Measurements from ENCODE around the gene WDCP.
A peak's percentile ranks its signal among the peaks of the same experiment; 100 is the strongest.
"Not testable (repeated sequence)": the region's sequence is repeated elsewhere in the genome, so short reads cannot be mapped to it uniquely, and the experiment has no call there.

WDCP gene

GRCh38 chr2:24046930-24047702 is at the start of gene WDCP:
Gene WDCP (minus strand): TSS chr2:24047391. CDS start chr2:24039494, 7,897 bp downstream.
- peak within 1 kb of the TSS; percentile 82 for H3K4me3 ChIP-seq (ENCODE audit: low read length)
- TF ChIP-seq CTCF (conservative IDR thresholded peaks at IDR 0.05; ENCODE audit: low read length), result no peak
- peak; percentile 98 for DNase-seq (ENCODE audit: low read depth)

- not testable (repeated sequence) for DNase-seq (ENCODE audit: low read depth); H3K4me3 ChIP-seq (ENCODE audit: low read length)
These were observed 48.0 kb upstream of the WDCP start for GRCh38 chr2:24095171-24095677.

GRCh38 chr2:24093270-24093669 is 46.1 kb upstream of the WDCP start:
- H3K4me3 ChIP-seq (ENCODE audit: low read length); DNase-seq (ENCODE audit: low read depth): not testable (repeated sequence)

GRCh38 chr2:24088821-24089359 is 41.7 kb upstream of the WDCP start:
- DNase-seq (ENCODE audit: low read depth), result no peak
- no peak for TF ChIP-seq CTCF (conservative IDR thresholded peaks at IDR 0.05; ENCODE audit: low read length)
- H3K4me3 ChIP-seq (ENCODE audit: low read length), result no peak overlapping the region

GRCh38 chr2:24087032-24087431 is 39.8 kb upstream of the WDCP start:
- DNase-seq (ENCODE audit: low read depth), result no peak
- no peak for TF ChIP-seq CTCF (conservative IDR thresholded peaks at IDR 0.05; ENCODE audit: low read length)
- H3K4me3 ChIP-seq (ENCODE audit: low read length), result no peak overlapping the region

- TF ChIP-seq CTCF (conservative IDR thresholded peaks at IDR 0.05; ENCODE audit: low read length), result no peak
- DNase-seq (ENCODE audit: low read depth), result no peak
These were observed 39.0 kb upstream of the WDCP start for GRCh38 chr2:24086241-24086640.

GRCh38 chr2:24085200-24085489 is 38.0 kb upstream of the WDCP start:
- DNase-seq (ENCODE audit: low read depth), result peak; percentile 38
- TF ChIP-seq CTCF (conservative IDR thresholded peaks at IDR 0.05; ENCODE audit: low read length), result no peak
- H3K4me3 ChIP-seq (ENCODE audit: low read length), result peak overlapping the region; percentile 79

More at GRCh38 chr2:24086241-24086640, 39.0 kb upstream of the WDCP start:
- no peak overlapping the region for H3K4me3 ChIP-seq (ENCODE audit: low read length)

GRCh38 chr2:24084386-24085199 is 37.4 kb upstream of the WDCP start, which contains the start of gene TP53I3:
Gene TP53I3 (minus strand): TSS chr2:24084834. CDS start chr2:24084326, 508 bp downstream.
- TF ChIP-seq CTCF (conservative IDR thresholded peaks at IDR 0.05; ENCODE audit: low read length), result peak; percentile 54
- peak within 1 kb of the TSS; percentile 79 for H3K4me3 ChIP-seq (ENCODE audit: low read length)
- DNase-seq (ENCODE audit: low read depth), result peak; percentile 86

All from AG10803 (cell line).